Raji (cell line): Measurements from ENCODE around the gene KRTAP27-1.

ENCODE experiments used
- POLR2A ChIP-seq: IDR thresholded peaks from 2 replicates; pipeline ENCODE4 v1.6.1; 2011; ENCODE audit warnings: low read depth, low read length, control low read depth; ENCODE audit not compliant: insufficient read depth

Gene KRTAP27-1

GRCh38 chr21:30337276-30337744, at the start of gene KRTAP27-1:
TSS of gene KRTAP27-1 (minus strand) at chr21:30337694. CDS start at chr21:30337668, 26 bp downstream.
- TF ChIP-seq POLR2A = no peak

DNA sequence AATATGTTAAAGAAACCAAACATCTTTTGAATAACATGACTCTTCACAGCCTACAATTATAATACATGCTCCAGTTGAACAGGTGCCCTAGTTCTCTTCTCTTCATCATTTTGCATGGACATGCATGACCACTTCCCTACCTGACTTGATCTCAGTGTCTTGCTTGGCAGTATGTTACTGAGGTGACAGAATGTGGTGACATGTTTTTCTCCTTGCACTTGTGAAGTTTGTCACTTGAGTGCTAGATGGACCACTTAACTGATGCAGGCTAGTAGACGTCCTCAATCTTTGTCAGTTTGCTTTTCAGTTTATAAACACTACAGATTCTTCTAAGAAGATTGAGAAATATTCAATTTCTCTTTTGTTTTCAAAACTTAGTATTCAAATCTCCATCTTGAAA, 44.7 kb upstream of the KRTAP27-1 start:
- TF ChIP-seq POLR2A = no peak

DNA sequence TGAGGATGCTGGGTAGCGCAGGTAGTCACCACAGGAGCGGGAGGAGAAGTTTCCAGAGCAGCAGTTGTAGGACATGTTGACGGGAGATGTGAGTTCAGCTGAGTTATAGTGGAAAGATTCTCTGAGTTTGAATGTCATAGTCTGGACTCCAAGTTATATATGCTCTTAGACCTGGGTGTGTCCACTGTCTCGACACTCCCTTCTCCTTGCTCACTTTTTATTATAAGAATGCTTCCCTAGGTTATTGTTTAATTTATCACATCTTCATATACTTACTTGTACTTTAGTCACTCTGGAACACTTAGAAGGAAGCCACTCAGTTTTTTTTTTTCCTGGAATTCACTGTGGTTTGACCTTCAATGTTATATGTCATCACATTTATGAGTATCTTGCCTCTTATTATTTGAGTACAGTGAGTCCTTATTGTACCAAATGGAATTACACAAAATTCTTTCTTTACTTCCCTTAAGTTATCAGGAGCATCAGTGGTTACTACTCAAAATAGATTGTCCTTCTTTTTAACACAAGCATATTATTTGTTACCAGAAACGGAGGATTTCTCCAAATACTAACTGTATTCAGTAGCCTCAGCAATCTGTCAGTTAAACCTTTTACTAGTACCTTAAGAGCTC, 34.8 kb upstream of the KRTAP27-1 start, which contains the start of gene KRTAP13-2:
TSS of gene KRTAP13-2 (minus strand) at position 133 of the 632 bp plus-strand sequence. CDS start at position 75, 58 bp downstream.
- no peak for TF ChIP-seq POLR2A

DNA sequence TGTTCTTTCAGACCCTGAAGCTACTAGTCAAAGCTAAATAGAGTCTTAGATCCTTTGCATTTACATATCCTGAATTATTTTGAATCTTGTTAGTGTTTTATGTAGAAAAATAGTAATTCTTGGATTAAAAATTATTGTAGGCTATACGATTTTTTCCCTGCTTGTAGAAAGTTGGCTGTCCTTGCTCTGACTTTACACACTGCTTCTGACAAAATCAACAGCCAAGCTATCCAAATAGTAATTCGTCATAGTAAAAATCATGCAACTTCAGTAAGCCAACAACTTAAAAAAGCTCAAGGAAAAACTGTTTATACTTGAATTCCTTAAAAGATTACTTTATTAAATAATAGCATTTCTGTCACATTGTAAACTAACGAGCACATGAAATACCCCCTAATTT, 18.4 kb upstream of the KRTAP27-1 start:
- no peak for TF ChIP-seq POLR2A

DNA sequence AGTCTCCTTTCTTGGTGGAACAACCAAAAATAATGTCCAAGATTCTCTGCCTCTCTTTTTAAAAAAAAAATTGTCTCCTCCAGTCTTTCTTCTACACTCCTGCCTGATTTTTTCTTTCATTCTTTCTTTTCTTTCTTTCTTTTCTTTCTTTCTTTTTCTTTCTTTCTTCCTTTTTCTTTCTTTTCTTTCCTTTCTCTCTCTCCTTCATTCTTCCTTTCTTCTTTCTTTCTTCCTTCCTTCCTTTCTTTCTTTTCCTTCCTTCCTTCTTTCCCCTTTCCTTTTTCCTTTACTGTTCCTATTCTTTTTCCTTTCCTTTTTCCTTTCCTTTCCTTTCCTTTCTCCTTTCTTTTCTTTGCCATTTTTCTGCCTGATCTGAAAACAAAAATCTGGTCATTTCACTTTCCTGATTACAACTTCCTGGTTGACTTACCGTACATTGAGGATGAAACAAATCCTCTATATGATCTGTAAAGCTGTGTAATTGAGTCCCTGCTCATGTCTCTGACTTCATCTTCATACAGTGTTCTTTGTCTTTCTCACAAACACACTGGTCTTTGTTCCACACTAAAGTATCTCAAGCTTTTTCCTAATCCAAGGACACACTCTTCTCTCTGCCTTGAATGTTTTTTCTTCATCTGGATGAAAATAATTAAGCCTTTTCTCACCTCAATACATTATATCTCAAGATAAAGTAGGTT, 17.0 kb upstream of the KRTAP27-1 start:
- TF ChIP-seq POLR2A = no peak

DNA sequence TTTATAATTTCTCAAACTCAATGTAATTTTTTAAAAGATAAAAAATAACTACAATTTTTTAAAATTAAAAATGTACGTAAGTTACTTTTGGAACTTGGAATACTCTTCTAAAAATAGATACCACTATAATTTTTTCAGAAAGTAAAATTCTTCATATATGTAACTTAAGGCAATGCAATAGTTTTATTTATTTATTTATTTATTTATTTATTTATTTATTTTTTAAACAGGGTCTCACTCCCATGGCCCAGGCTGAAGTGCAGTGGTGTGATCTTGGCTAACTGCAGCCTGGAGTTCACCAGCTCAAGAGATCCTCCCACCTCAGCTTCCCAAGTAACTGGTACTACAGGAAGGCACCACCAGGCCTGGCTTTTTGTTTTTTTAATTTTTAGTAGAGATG, 14.0 kb upstream of the KRTAP27-1 start:
- no peak for TF ChIP-seq POLR2A

- TF ChIP-seq POLR2A = no peak
Observed at GRCh38 chr21:30349572-30349971, 12.1 kb upstream of the KRTAP27-1 start.

- no peak for TF ChIP-seq POLR2A
Observed at GRCh38 chr21:30348506-30348905, 11.0 kb upstream of the KRTAP27-1 start, which contains the start of gene KRTAP23-1. TSS of gene KRTAP23-1 (minus strand) at chr21:30348606. CDS start at chr21:30348606, 0 bp downstream.

GRCh38 chr21:30345014-30345413, 7.5 kb upstream of the KRTAP27-1 start:
- no peak for TF ChIP-seq POLR2A

- TF ChIP-seq POLR2A = no peak
Observed at GRCh38 chr21:30340714-30341573, 3.5 kb upstream of the KRTAP27-1 start.

- TF ChIP-seq POLR2A = no peak
Observed at GRCh38 chr21:30338717-30339116, 1.2 kb upstream of the KRTAP27-1 start.

DNA sequence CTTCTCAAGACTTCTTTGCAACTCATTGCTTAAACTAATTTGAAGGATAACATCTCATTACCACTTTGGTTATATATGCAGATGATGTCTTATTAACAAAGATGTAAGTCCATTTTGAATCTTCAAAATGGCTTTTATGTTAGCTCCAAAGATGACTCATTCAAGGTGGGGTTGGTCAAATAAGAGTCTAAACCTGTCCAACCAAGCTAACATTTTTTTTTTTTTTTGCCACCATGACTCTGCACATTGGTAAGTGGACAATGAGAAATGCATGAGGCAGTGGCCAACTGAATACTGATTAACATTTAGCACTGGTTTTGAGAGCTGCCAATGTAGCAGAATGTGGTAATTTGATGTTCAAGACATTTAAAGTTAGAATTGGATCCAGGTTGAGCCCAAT, 278 bp upstream of the KRTAP27-1 start:
- no peak for TF ChIP-seq POLR2A

DNA sequence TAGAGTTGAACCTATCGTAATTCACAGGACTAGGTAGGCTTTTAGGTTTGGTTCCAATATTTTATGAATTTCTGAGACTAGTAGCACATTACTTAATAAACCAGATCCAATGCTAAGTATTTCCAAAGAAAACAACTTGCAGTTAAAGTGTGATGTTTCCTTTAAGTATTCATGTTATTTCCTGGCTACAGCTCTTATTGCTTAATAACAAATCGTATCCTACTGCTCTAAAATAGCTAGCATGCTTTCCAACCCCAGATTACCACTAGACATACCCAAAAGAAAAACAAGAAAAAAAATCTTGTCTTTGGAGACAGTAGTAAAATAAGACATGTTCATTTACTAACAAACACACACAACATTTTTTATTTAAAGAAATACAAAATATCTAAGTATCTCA, 898 bp downstream of the KRTAP27-1 start:
- no peak for TF ChIP-seq POLR2A

DNA sequence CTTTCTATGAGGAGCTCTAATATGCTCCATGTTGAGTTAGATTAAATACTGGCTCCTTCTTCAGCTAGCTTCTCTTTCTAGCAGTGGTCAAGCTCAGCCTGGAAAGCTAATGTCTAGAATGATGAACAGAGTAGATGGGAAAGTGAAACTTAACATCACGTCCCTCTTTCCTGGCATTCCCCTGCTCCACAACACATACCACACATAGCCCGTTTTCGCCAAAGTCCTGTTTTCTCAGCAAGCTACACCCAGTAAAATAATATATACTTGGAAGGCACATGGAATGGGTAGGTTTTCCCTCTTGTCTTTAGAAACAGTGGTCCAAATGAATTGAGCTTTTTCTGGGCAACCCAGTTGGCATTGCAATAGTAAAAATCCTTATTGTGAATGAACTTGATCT, 3.8 kb downstream of the KRTAP27-1 start:
- no peak for TF ChIP-seq POLR2A

- no peak for TF ChIP-seq POLR2A
Observed at GRCh38 chr21:30332681-30333080, 4.8 kb downstream of the KRTAP27-1 start.

- TF ChIP-seq POLR2A = no peak
Observed at GRCh38 chr21:30329203-30329875, 8.2 kb downstream of the KRTAP27-1 start.

DNA sequence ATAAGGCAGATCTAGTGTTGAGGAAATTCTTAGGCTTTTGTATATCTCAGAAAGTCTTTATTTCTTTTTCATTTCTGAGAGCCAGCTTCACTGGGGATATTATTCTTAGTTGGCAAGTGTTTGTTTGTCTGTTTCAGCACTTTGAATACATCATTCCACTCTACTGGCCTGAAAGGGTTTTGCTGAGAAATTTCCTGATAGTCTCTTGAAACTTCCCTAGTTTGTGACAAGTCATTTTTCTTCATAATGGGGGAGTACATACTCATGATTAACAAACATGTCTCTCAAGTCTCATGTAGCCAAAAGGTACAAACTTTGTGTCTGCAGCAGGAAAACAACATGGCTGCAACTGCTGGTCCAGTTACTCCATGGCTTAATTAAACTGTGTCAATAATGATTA, 11.1 kb downstream of the KRTAP27-1 start:
- no peak for TF ChIP-seq POLR2A
